Upper lobe of left lung (tissue), 6 donors: ENCODE results near the gene LDAH. TPM values are rescaled to one million over a fixed set of nuclear protein-coding genes. Genes with fewer than 3 reads are reported as not detected.

Experiments used
- ATAC-seq, 2 donors: fragments of 200-7000 bp; cut with Tn5 transposase; one replicate each; pipeline ENCODE4 v1.9.1; 2022; ENCODE audit warnings: mild to moderate bottlenecking in 2 of 2, moderate library complexity in 2 of 2; ENCODE audit not compliant: low FRiP score in 2 of 2
- DNase-seq, 2 donors: peaks; one replicate each; pipeline ENCODE4 v3.0.0-alpha.2; 2019 to 2020
- H3K27ac ChIP-seq, 4 donors: fragments of 200-600 bp; sonication (generic); one replicate each; pipeline ENCODE4 v1.5.1; 2016 to 2019
- H3K27me3 ChIP-seq, 4 donors: fragments of 200-600 bp; sonication (generic); one replicate each; pipeline ENCODE4 v1.5.1; 2017 to 2019
- H3K36me3 ChIP-seq, 4 donors: fragments of 200-600 bp; sonication (generic); one replicate each; pipeline ENCODE4 v1.5.1; 2016 to 2019
- H3K4me1 ChIP-seq, 4 donors: fragments of 200-600 bp; sonication (generic); one replicate each; pipeline ENCODE4 v1.5.1; 2018 to 2019
- H3K4me3 ChIP-seq, 4 donors: fragments of 200-600 bp; sonication (generic); one replicate each; pipeline ENCODE4 v1.5.1; 2017 to 2019; ENCODE audit warnings: mild to moderate bottlenecking in 2 of 4, moderate library complexity in 1 of 4
- H3K9me3 ChIP-seq, 4 donors: fragments of 200-600 bp; sonication (generic); one replicate each; pipeline ENCODE4 v1.5.1; 2018 to 2019
- EP300 ChIP-seq, 4 donors: sonication (generic); formaldehyde crosslinking; IDR thresholded peaks; one replicate each; pipeline ENCODE4 v1.5.1; 2017; ENCODE audit warnings: antibody characterized with exemption in 4 of 4, control low read depth in 2 of 4
- POLR2A ChIP-seq, 4 donors: fragments of 450-650 bp; IDR thresholded peaks; one replicate each; pipeline ENCODE4 v1.5.1; 2016 to 2017; ENCODE audit warnings: antibody characterized with exemption in 4 of 4, mild to moderate bottlenecking in 2 of 4
- POLR2AphosphoS5 ChIP-seq, 2 donors: sonication (generic); formaldehyde crosslinking; IDR thresholded peaks; one replicate each; pipeline ENCODE4 v1.5.1; 2017; ENCODE audit warnings: antibody characterized with exemption in 2 of 2
- WGBS, 2 donors: methylation state at CpG; one replicate each; pipeline ENCODE4 v1.1.5; 2017 to 2018; 5-methylcytosine and 5-hydroxymethylcytosine counted together
- total RNA-seq, 6 donors: library from RNA; depleted of rRNA in 4 of 6; stranded (reverse); fragments of >200 nt in 4 of 6; gene quantifications; one replicate each; pipeline versions ENCODE4 v1.1.0 to v1.2.1, GENCODE V29; 2016 to 2021
- TF ChIP-seq, protein P1 (sequence below), 6 experiments: fragments of 450-650 bp in 4 of 6; fragments of 200-600 bp in 2 of 6; sonication (generic) in 2 of 6; IDR thresholded peaks; one replicate each; pipeline ENCODE4 v1.5.1; 2016 to 2019; ENCODE audit warnings: antibody characterized with exemption in 6 of 6
- donor health status: DM: no; HTN: no; CAD: no; lungs with moderate emphysema.
- donor health status: DM: no; HTN: yes; CAD: no; lungs with severe emphysema.

LDAH gene
- total RNA-seq, 6 donors from 2014 or later = 7.3 to 18.9 (median 13.0) TPM

DNA sequence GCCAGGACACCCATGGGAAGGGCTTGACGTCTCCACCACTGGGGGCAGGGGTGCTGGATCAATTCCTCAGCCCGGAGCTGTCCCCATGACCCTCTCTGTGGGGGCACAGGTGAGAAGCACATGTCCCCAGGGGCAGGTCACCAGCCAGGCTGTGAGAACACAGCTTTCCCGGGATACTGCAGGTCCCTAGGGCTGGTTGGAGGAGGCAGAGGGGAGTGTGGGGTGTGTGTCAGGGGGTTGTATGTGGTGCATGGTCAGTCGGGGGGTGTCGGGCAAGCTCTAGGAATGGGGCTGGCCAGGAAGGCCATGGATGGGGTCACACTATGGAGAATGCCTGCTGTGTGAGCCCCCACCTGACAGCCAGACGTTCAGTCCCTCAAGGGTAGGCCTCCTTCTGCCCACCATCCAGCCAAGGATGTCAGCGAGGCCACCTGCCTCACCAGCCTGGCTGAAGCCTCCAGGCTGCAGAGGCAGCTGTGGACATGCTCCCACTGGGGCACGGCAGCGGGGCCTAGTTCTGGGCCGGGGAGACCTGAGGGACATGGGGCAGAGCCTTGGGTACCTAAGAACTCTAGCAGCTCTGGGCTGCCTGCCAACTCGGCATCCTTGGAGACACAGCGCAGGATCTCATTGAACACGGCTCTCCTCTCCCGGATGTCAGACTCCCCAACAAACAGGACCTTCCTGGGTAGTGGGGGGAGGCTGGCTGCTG is 182.3 kb downstream of the LDAH start:
- no peaks in the 10 kb centered on the region for H3K27me3 ChIP-seq
- peaks cover 9 to 17% (median 11%) of the 10 kb centered on the region in 4 donors for H3K4me1 ChIP-seq
- TF ChIP-seq EP300 (IDR thresholded peaks at IDR 0.05) (no peak), POLR2A (IDR thresholded peaks at IDR 0.05) (no peak)
- H3K4me3 ChIP-seq = no peak overlapping the region
- no peaks in the 10 kb centered on the region for H3K9me3 ChIP-seq
- H3K27ac ChIP-seq = peak overlapping the region in 1 of 4 donors; percentile 5
- no peak for ATAC-seq
- H3K36me3 ChIP-seq = peaks cover 9 to 83% (median 63%) of the 10 kb centered on the region in 4 donors
- 84 to 94% methylated on average over 5 to 14 of the region's 14 CpGs for WGBS, 2 donors
- no peak for DNase-seq

DNA sequence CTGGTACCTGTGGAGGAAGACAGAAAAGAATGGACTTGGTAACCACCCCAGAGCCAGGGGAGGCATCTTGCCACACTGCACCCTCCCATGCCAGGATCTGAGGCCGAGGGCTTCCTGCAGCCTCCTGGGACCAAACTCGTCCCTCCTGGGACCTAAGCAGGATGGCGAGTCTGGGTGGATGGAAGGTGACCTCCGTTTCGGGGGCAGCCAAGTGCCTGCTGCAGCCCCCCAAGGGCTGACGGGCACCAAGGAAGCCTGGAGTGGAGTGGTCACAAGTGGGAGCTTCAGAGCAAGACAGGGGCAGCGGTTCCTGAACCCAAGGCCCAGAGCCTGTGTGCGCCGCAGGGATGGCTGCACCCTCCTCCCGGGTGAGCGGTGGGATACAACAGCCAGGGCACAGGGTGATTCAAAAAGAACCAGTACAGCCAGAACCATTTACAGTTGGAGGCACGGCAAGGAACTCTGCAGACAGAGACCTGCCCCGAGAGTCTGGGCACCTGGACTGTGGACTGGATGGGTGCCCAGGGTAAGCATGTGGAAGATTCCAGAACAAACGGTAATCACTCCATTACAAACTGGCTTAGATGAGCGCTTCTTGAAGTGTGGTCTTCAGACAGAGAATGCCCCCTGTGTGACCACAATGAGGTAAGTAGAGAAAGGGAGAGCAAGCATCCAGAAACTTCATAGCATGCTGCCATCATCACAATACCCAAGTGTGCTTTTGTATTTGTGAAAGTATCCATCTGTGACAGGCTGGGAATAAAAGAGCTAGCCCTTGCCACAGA is 184.1 kb downstream of the LDAH start:
- DNase-seq (no peak), ATAC-seq (no peak)
- TF ChIP-seq POLR2AphosphoS5 (IDR thresholded peaks at IDR 0.05) (no peak), EP300 (IDR thresholded peaks at IDR 0.05) (no peak), POLR2A (IDR thresholded peaks at IDR 0.05) (no peak)
- TF ChIP-seq, protein P1, sequence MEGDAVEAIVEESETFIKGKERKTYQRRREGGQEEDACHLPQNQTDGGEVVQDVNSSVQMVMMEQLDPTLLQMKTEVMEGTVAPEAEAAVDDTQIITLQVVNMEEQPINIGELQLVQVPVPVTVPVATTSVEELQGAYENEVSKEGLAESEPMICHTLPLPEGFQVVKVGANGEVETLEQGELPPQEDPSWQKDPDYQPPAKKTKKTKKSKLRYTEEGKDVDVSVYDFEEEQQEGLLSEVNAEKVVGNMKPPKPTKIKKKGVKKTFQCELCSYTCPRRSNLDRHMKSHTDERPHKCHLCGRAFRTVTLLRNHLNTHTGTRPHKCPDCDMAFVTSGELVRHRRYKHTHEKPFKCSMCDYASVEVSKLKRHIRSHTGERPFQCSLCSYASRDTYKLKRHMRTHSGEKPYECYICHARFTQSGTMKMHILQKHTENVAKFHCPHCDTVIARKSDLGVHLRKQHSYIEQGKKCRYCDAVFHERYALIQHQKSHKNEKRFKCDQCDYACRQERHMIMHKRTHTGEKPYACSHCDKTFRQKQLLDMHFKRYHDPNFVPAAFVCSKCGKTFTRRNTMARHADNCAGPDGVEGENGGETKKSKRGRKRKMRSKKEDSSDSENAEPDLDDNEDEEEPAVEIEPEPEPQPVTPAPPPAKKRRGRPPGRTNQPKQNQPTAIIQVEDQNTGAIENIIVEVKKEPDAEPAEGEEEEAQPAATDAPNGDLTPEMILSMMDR (IDR thresholded peaks at IDR 0.05) = no peak
- Histone ChIP-seq H3K36me3 (peaks cover 0 to 70% (median 50%) of the 10 kb centered on the region in 4 donors), H3K9me3 (no peaks in the 10 kb centered on the region), H3K4me3 (no peak overlapping the region), H3K27me3 (no peaks in the 10 kb centered on the region), H3K4me1 (peaks cover 26 to 34% (median 28%) of the 10 kb centered on the region in 4 donors), H3K27ac (no peak overlapping the region)
- WGBS, 2 donors = 92 to 93% methylated on average over 9 to 14 of the region's 15 CpGs

DNA sequence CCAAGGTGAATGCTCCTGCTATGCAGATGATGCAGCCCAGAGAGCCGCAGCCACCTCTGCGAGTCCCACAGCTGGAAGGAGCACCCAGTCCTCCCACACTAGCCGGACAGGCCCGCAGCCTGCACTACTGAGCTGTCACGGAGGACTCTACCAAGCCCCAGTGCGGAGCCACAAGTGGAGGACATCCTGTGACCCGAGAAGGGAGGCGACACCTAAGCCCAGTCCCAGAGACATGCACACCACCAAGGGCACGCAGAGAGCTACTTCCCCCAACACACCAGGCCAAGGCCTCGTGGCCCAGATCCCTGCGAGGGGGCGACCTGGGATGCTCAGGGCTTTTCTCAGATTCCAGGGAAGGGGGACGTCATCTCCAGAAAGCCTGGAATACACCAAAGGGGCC is 184.9 kb downstream of the LDAH start:
- TF ChIP-seq EP300 (IDR thresholded peaks at IDR 0.05) (no peak), POLR2A (IDR thresholded peaks at IDR 0.05) (no peak), POLR2AphosphoS5 (IDR thresholded peaks at IDR 0.05) (no peak)
- TF ChIP-seq, protein P1 (IDR thresholded peaks at IDR 0.05) = no peak
- H3K4me1 ChIP-seq = peaks cover 33 to 42% (median 36%) of the 10 kb centered on the region in 4 donors
- 84 to 96% methylated on average over 5 to 10 of the region's 13 CpGs for WGBS, 2 donors
- no peaks in the 10 kb centered on the region for H3K27me3 ChIP-seq
- H3K27ac ChIP-seq = no peak overlapping the region
- H3K36me3 ChIP-seq = peaks cover 0 to 62% (median 45%) of the 10 kb centered on the region in 4 donors
- ATAC-seq (no peak), DNase-seq (no peak)
- no peaks in the 10 kb centered on the region for H3K9me3 ChIP-seq
- H3K4me3 ChIP-seq = no peak overlapping the region

DNA sequence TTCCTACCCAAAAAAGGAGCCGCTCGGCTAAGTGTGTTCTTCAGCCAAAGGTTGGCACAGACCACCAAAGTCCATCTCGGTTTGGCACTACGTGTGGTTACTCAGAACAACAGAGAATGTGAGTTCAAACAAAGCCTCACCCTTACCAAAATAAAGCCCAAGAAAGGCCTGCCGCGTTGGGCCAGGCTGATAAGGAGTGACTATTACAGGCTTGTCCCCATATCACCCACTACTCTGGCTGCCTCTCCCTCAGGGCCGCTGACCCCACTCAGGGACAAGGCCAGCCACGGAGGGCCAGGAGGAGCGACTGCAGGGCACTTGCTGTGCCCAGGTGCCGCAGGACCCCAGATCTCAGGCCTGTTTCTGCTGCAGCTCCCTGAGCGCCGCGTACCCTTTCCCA is 185.8 kb downstream of the LDAH start:
- WGBS, 2 donors = 68 to 75% methylated on average over 10 to 13 of the region's 13 CpGs
- Histone ChIP-seq H3K27ac (peak overlapping the region in 2 of 4 donors; percentile 28 to 45), H3K27me3 (no peaks in the 10 kb centered on the region), H3K4me1 (peaks cover 29 to 35% (median 33%) of the 10 kb centered on the region in 4 donors), H3K36me3 (peaks cover 0 to 57% (median 42%) of the 10 kb centered on the region in 4 donors), H3K9me3 (no peaks in the 10 kb centered on the region), H3K4me3 (no peak overlapping the region)
- DNase-seq (no peak), ATAC-seq (no peak)
- TF ChIP-seq POLR2AphosphoS5 (IDR thresholded peaks at IDR 0.05) (no peak), POLR2A (IDR thresholded peaks at IDR 0.05) (no peak), EP300 (IDR thresholded peaks at IDR 0.05) (no peak)
- TF ChIP-seq, protein P1 (IDR thresholded peaks at IDR 0.05) = no peak
